ENCODE measurements around the gene WNT5A. TPM values are rescaled to one million over a fixed set of nuclear protein-coding genes. Genes with fewer than 3 reads are reported as not detected.

Gene WNT5A
- 7.4 and 7.9 TPM in 2 replicates for total RNA-seq

GRCh38 chr3:55486857-55487380 lies at the start of gene WNT5A:
Gene WNT5A, minus strand, starts transcription at chr3:55487306. Its CDS starts 321 bp downstream, at chr3:55486985.

Measured in cardiac ventricle fibroblast (primary cell).